HAP-1 (cell line): ENCODE data around the gene CCDC106.
A peak's percentile ranks its signal among the peaks of the same experiment; 100 is the strongest.

Source experiments
- DNase-seq, 2 experiments: peaks; one replicate each; pipeline ENCODE4 v3.0.0-alpha.2; 2016 to 2020; ENCODE audit warnings: low spot score in 2 of 2
- H3K27me3 ChIP-seq: fragments of 250-450 bp; sonication (Bioruptor Pico); 2 replicates; pipeline ENCODE4 v1.5.1; 2020; ENCODE audit warnings: low read depth, mild to moderate bottlenecking, moderate library complexity
- H3K36me3 ChIP-seq: fragments of 250-450 bp; sonication (Bioruptor Pico); replicated peaks from 2 replicates; pipeline ENCODE4 v1.5.1; 2020; ENCODE audit warnings: mild to moderate bottlenecking
- H3K4me1 ChIP-seq: fragments of 250-450 bp; sonication (Bioruptor Pico); 2 replicates; pipeline ENCODE4 v1.5.1; 2020; ENCODE audit warnings: mild to moderate bottlenecking
- H3K4me3 ChIP-seq: fragments of 250-450 bp; sonication (Bioruptor Pico); 2 replicates; pipeline ENCODE4 v1.5.1; 2020; ENCODE audit warnings: mild to moderate bottlenecking, moderate library complexity
- H3K9me3 ChIP-seq: fragments of 250-450 bp; sonication (Bioruptor Pico); 2 replicates; pipeline ENCODE4 v1.5.1; 2020; ENCODE audit warnings: mild to moderate bottlenecking, moderate library complexity
- in situ Hi-C: fragments of 300-500 bp; cut with MboI; formaldehyde crosslinking; loops from 3 replicates; pipeline ENCODE4 v1.14.3; 2020; ENCODE audit warnings: low sequenced_read_pairs, inconsistent platforms, mixed read lengths

The CCDC106 gene

GRCh38 chr19:55675661-55676354 lies 27.8 kb downstream of the CCDC106 start:
- H3K36me3 ChIP-seq, result peaks cover 52% of the 10 kb centered on the region
- DNase-seq, result no peak
- no peaks in the 10 kb centered on the region for H3K27me3 ChIP-seq
- H3K4me1 ChIP-seq, result peaks cover 6% of the 10 kb centered on the region
- peak overlapping the region; percentile 71 for H3K4me3 ChIP-seq
- H3K9me3 ChIP-seq, result no peaks in the 10 kb centered on the region
- in situ Hi-C loops, result no loop called here

GRCh38 chr19:55676383-55676782 lies 28.4 kb downstream of the CCDC106 start:
- Histone ChIP-seq H3K9me3 (no peaks in the 10 kb centered on the region), H3K36me3 (peaks cover 53% of the 10 kb centered on the region), H3K4me3 (peak overlapping the region; percentile 71), H3K27me3 (no peaks in the 10 kb centered on the region), H3K4me1 (peaks cover 6% of the 10 kb centered on the region)
- DNase-seq, result no peak
- in situ Hi-C loops, result no loop called here

- in situ Hi-C loops, result no loop called here
- H3K36me3 ChIP-seq, result peaks cover 56% of the 10 kb centered on the region
These were observed 29.0 kb downstream of the CCDC106 start for GRCh38 chr19:55676889-55677505.

GRCh38 chr19:55677572-55678028 lies 29.6 kb downstream of the CCDC106 start:
- no peak for DNase-seq
- peaks cover 57% of the 10 kb centered on the region for H3K36me3 ChIP-seq
- no peak overlapping the region for H3K4me3 ChIP-seq
- H3K9me3 ChIP-seq, result no peaks in the 10 kb centered on the region
- in situ Hi-C loops, result no loop called here
- H3K4me1 ChIP-seq, result peaks cover 6% of the 10 kb centered on the region; the same call in 1 of the 2 replicates
- H3K27me3 ChIP-seq, result no peaks in the 10 kb centered on the region

More at GRCh38 chr19:55676889-55677505, 29.0 kb downstream of the CCDC106 start:
- H3K4me1 ChIP-seq, result peaks cover 6% of the 10 kb centered on the region
- no peak overlapping the region for H3K4me3 ChIP-seq
- no peak for DNase-seq
- H3K27me3 ChIP-seq, result no peaks in the 10 kb centered on the region
- no peaks in the 10 kb centered on the region for H3K9me3 ChIP-seq

GRCh38 chr19:55678121-55678671 lies 30.2 kb downstream of the CCDC106 start:
- no peak overlapping the region for H3K4me3 ChIP-seq
- in situ Hi-C loops, result no loop called here
- no peaks in the 10 kb centered on the region for H3K9me3 ChIP-seq
- peaks cover 6% of the 10 kb centered on the region; the same call in 1 of the 2 replicates for H3K4me1 ChIP-seq
- DNase-seq, result no peak
- H3K36me3 ChIP-seq, result peaks cover 58% of the 10 kb centered on the region
- no peaks in the 10 kb centered on the region for H3K27me3 ChIP-seq

GRCh38 chr19:55679343-55680257 lies 31.6 kb downstream of the CCDC106 start:
- in situ Hi-C loops, result no loop called here
- H3K4me1 ChIP-seq, result no peaks in the 10 kb centered on the region
- H3K27me3 ChIP-seq, result no peaks in the 10 kb centered on the region
- H3K4me3 ChIP-seq, result no peak overlapping the region
- peaks cover 55% of the 10 kb centered on the region for H3K36me3 ChIP-seq
- H3K9me3 ChIP-seq, result no peaks in the 10 kb centered on the region
- no peak for DNase-seq

- Histone ChIP-seq H3K36me3 (peaks cover 59% of the 10 kb centered on the region), H3K4me1 (no peaks in the 10 kb centered on the region), H3K27me3 (no peaks in the 10 kb centered on the region), H3K9me3 (no peaks in the 10 kb centered on the region), H3K4me3 (no peak overlapping the region)
- no peak for DNase-seq
- in situ Hi-C loops, result no loop called here
These were observed 32.5 kb downstream of the CCDC106 start for GRCh38 chr19:55680339-55681130.

GRCh38 chr19:55681131-55682092 lies 33.4 kb downstream of the CCDC106 start:
- Histone ChIP-seq H3K36me3 (peaks cover 62% of the 10 kb centered on the region), H3K27me3 (no peaks in the 10 kb centered on the region), H3K4me1 (no peaks in the 10 kb centered on the region), H3K9me3 (no peaks in the 10 kb centered on the region), H3K4me3 (no peak overlapping the region)
- no peak for DNase-seq
- in situ Hi-C loops, result no loop called here

- Histone ChIP-seq H3K36me3 (peaks cover 54% of the 10 kb centered on the region), H3K9me3 (no peaks in the 10 kb centered on the region), H3K4me1 (no peaks in the 10 kb centered on the region), H3K27me3 (no peaks in the 10 kb centered on the region), H3K4me3 (no peak overlapping the region)
- DNase-seq, result no peak
- in situ Hi-C loops, result no loop called here
These were observed 35.6 kb downstream of the CCDC106 start for GRCh38 chr19:55683449-55684261.

GRCh38 chr19:55684946-55685681 lies 37.1 kb downstream of the CCDC106 start:
- Histone ChIP-seq H3K36me3 (peaks cover 46% of the 10 kb centered on the region), H3K9me3 (no peaks in the 10 kb centered on the region), H3K27me3 (no peaks in the 10 kb centered on the region), H3K4me3 (no peak overlapping the region), H3K4me1 (no peaks in the 10 kb centered on the region)
- in situ Hi-C loops, result no loop called here
- DNase-seq, result no peak

- Histone ChIP-seq H3K4me3 (no peak overlapping the region), H3K36me3 (peaks cover 46% of the 10 kb centered on the region), H3K27me3 (no peaks in the 10 kb centered on the region), H3K9me3 (no peaks in the 10 kb centered on the region), H3K4me1 (no peaks in the 10 kb centered on the region)
- no peak for DNase-seq
- in situ Hi-C loops, result no loop called here
These were observed 37.8 kb downstream of the CCDC106 start for GRCh38 chr19:55685776-55686175.
